Measurements from ENCODE around the gene RBM26.

DNA sequence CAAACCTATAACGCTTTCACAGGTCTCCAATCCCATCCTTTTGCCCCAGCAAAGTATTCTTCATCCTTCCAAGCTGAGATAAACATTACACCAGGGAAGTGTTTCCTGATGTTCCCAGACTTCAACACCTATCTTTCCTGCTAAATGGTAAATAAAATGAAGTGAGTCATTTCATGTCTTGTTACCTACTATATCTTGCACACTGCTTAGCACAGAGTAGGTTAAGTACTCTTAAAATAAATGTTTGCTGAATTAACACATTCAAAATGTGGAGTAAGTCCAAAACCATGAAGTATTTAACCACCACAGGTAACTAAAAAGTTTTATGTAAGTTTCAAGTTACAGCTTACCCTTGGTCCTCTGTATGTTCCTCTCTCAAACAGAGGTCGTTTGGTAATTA is 3.4 kb downstream of the RBM26 start:
- TF ChIP-seq GATA2 (IDR thresholded peaks at IDR 0.05; ENCODE audit: low read depth, low read length): no peak
- TF ChIP-seq GATA3 (IDR thresholded peaks at IDR 0.05; ENCODE audit: low read depth, low read length): no peak
